ENCODE measurements around the gene ATP8A1. TPM values are rescaled to one million over a fixed set of nuclear protein-coding genes. Genes with fewer than 3 reads are reported as not detected.

The ATP8A1 gene
- total and polyA plus RNA-seq, 2 of the 4 experiments (the other 2 are of a cell fraction) = 0.12 to 0.36 TPM

GRCh38 chr4:42396752-42397634, 259.9 kb downstream of the ATP8A1 start, which contains the start of gene SHISA3:
TSS of gene SHISA3 (plus strand) at chr4:42397488. CDS start at chr4:42398057, 569 bp downstream.
- Histone ChIP-seq H3K18ac (ENCODE audit: low read depth, low read length) (peak within 1 kb of the TSS; percentile 36; the same call in 1 of the 2 replicates), H3K14ac (replicated peaks; ENCODE audit: low read depth, low read length) (no peak within 1 kb of the TSS), H3K56ac (ENCODE audit: extremely low read depth, insufficient read depth, low read length) (no peak within 1 kb of the TSS), H3K27ac (ENCODE audit: insufficient read depth, low read length) (peak within 1 kb of the TSS; percentile 28), H2BK15ac (ENCODE audit: low read depth, low read length) (0 out of 3 replicates have a peak within 1 kb of the TSS, but pooled peaks have one; percentile 25), H3K9me3 (ENCODE audit: control insufficient read depth, insufficient read depth, low read length) (no peaks in the 10 kb centered on the region), H3K9me1 (ENCODE audit: insufficient read depth, low read length) (no peaks in the 10 kb centered on the region), H2AFZ (replicated peaks; ENCODE audit: low read length, poor library complexity) (peak within 1 kb of the TSS; percentile 87), H2AK9ac (replicated peaks; ENCODE audit: low read depth, low read length, poor library complexity) (no peak within 1 kb of the TSS), H4K5ac (ENCODE audit: low read depth, low read length) (no peak within 1 kb of the TSS; the same call in 1 of the 2 replicates), H4K8ac (ENCODE audit: low read depth in 2 of 2, low read length in 2 of 2) (peak within 1 kb of the TSS; percentile 42 to 51; a peak in 1 of 4 replicates), H2AK5ac (ENCODE audit: low read depth, low read length) (peak within 1 kb of the TSS; percentile 38), H4K20me1 (ENCODE audit: insufficient read depth, low read length) (no peaks in the 10 kb centered on the region), H2BK5ac (ENCODE audit: low read depth, low read length, poor library complexity, severe bottlenecking) (no peak within 1 kb of the TSS), H4K91ac (ENCODE audit: insufficient read depth, low read depth, low read length) (peak within 1 kb of the TSS; percentile 43), H3K4me2 (ENCODE audit: low read depth, low read length) (peak within 1 kb of the TSS; percentile 69), H3K4me1 (ENCODE audit: control insufficient read depth, insufficient read depth, low read length) (no peaks in the 10 kb centered on the region), H2BK20ac (ENCODE audit: low read depth, low read length) (no peak within 1 kb of the TSS), H3K9ac (ENCODE audit: low read depth, low read length) (peak within 1 kb of the TSS; percentile 80), H3K79me1 (ENCODE audit: low read depth in 1 of 2, low read length in 2 of 2) (peaks cover 0 to 3% of the 10 kb centered on the region in 2 experiments; a peak in 1 of 4 replicates), H3K36me3 (ENCODE audit: control insufficient read depth, insufficient read depth, low read length) (peaks cover 13% of the 10 kb centered on the region; the same call in 1 of the 2 replicates), H3K23ac (ENCODE audit: low read depth, low read length) (peak within 1 kb of the TSS; percentile 47; the same call in 1 of the 2 replicates), H2BK120ac (ENCODE audit: low read depth, low read length) (peak within 1 kb of the TSS; percentile 13), H3K27me3 (ENCODE audit: control insufficient read depth, insufficient read depth, low read length) (peaks cover 2% of the 10 kb centered on the region; the same call in 1 of the 2 replicates), H3K4ac (ENCODE audit: low read depth, low read length) (peak within 1 kb of the TSS; percentile 68; the same call in 1 of the 2 replicates), H3K4me3 (ENCODE audit: insufficient read depth, low read depth, low read length) (peak within 1 kb of the TSS; percentile 78)
- ATAC-seq (ENCODE audit: low read depth) = peak; percentile 55
- no TSS peak for BruUV-seq (replicated peaks)
- 0% methylated on average over 8 of the region's 61 CpGs; no CpG with 5 or more reads in 1 of the 2 experiments for whole genome bisulfite sequencing, 2 experiments (ENCODE audit: extremely low coverage in 2 of 2, insufficient read length in 1 of 2)
- intact Hi-C loops (cut with micrococcal nuclease) (no loop called here), dilution Hi-C loops (cut with HindIII; ENCODE audit: low sequenced_read_pairs, unreplicated experiment) (no loop called here), in situ Hi-C loops (cut with MboI; ENCODE audit: low sequenced_read_pairs) (no loop called here)
- TF ChIP-seq FOS (IDR thresholded peaks at IDR 0.05; ENCODE audit: low read depth, low read length) (no peak), BHLHE40 (IDR thresholded peaks at IDR 0.05; ENCODE audit: low read depth, low read length) (no peak), RFX5 (IDR thresholded peaks at IDR 0.05; ENCODE audit: low read depth, low read length) (no peak), NFE2L2 (IDR thresholded peaks at IDR 0.05; ENCODE audit: low read depth, low read length) (no peak), CEBPB (IDR thresholded peaks at IDR 0.05; ENCODE audit: low read depth, low read length) (no peak), SMC3 (IDR thresholded peaks at IDR 0.05; ENCODE audit: low read depth, low read length) (no peak), POLR2A (IDR thresholded peaks at IDR 0.05; ENCODE audit: low read depth, low read length) (no peak), MXI1 (IDR thresholded peaks at IDR 0.05; ENCODE audit: borderline replicate concordance, low read depth, low read length) (no peak), CHD1 (IDR thresholded peaks at IDR 0.05; ENCODE audit: low read depth, low read length) (no peak), MAFK (IDR thresholded peaks at IDR 0.05; ENCODE audit: low read depth, low read length) (no peak)
- DNase-seq = no peak
- ChIA-PET POLR2A (ENCODE audit: unreplicated experiment) (no interaction called here), CTCF (interaction anchor here (1.1 to 1.4 kb wide), 3 partner anchors 26 to 122 kb away, joined by 3 read pairs; no protein-coding TSS in a partner anchor)

Measured in IMR-90 (cell line).